ENCODE data around the gene WDR19.

Gene WDR19

GRCh38 chr4:39305912-39306677, 123.8 kb downstream of the WDR19 start:
- DNase-seq: no peak

GRCh38 chr4:39308611-39309010, 126.3 kb downstream of the WDR19 start:
- DNase-seq: no peak

- DNase-seq: no peak
Observed at GRCh38 chr4:39312816-39313215, 130.5 kb downstream of the WDR19 start.

GRCh38 chr4:39319676-39320075, 137.3 kb downstream of the WDR19 start:
- no peak for DNase-seq

- no peak for DNase-seq
Observed at GRCh38 chr4:39320381-39321115, 138.2 kb downstream of the WDR19 start.

- no peak for DNase-seq
Observed at GRCh38 chr4:39323821-39324220, 141.5 kb downstream of the WDR19 start.

GRCh38 chr4:39324446-39324845, 142.1 kb downstream of the WDR19 start:
- no peak for DNase-seq

GRCh38 chr4:39324897-39325613, 142.7 kb downstream of the WDR19 start:
- no peak for DNase-seq

- no peak for DNase-seq
Observed at GRCh38 chr4:39326468-39326977, 144.2 kb downstream of the WDR19 start.

GRCh38 chr4:39330353-39330752, 148.0 kb downstream of the WDR19 start:
- no peak for DNase-seq

- DNase-seq: no peak
Observed at GRCh38 chr4:39331191-39331590, 148.9 kb downstream of the WDR19 start.

Measured in activated CD8-positive, alpha-beta memory T cell treated with anti-CD3 and anti-CD28 coated beads, Interleukin-2, amount 50 U/mL, for 48 hours (primary cell).